Cardiac fibroblast (primary cell): ENCODE results near the gene GRAPL.
A peak's percentile ranks its signal among the peaks of the same experiment; 100 is the strongest.
"Not testable (repeated sequence)": the region's sequence is repeated elsewhere in the genome, so short reads cannot be mapped to it uniquely, and the experiment has no call there.

Experiments used
- DNase-seq, 2 donors: peaks; one replicate each; pipeline versions ENCODE4 v3.0.0 to v3.0.0-alpha.2; 2010; ENCODE audit warnings: low read depth in 2 of 2
- H3K4me3 ChIP-seq, 2 donors: replicated peaks in 1 of 2; 1 replicate in 1 of 2; 2 replicates in 1 of 2; pipeline ENCODE4 v1.5.1; 2011; ENCODE audit warnings: low read depth in 2 of 2, low read length in 2 of 2, mild to moderate bottlenecking in 2 of 2, moderate library complexity in 1 of 2

Gene GRAPL

GRCh38 chr17:19162384-19163216 lies 35.2 kb downstream of the GRAPL start:
- not testable (repeated sequence) for H3K4me3 ChIP-seq

GRCh38 chr17:19174422-19174821 lies 47.0 kb downstream of the GRAPL start:
- not testable (repeated sequence) for DNase-seq, H3K4me3 ChIP-seq

More at GRCh38 chr17:19162384-19163216, 35.2 kb downstream of the GRAPL start:
- DNase-seq: not testable (repeated sequence)

GRCh38 chr17:19175410-19175809 lies 48.0 kb downstream of the GRAPL start:
- H3K4me3 ChIP-seq, DNase-seq: not testable (repeated sequence)

GRCh38 chr17:19181040-19181875 lies 53.9 kb downstream of the GRAPL start:
- not testable (repeated sequence) for DNase-seq, H3K4me3 ChIP-seq

- not testable (repeated sequence) for H3K4me3 ChIP-seq, DNase-seq
These were observed 60.8 kb downstream of the GRAPL start for GRCh38 chr17:19187883-19188869.

- DNase-seq, H3K4me3 ChIP-seq: not testable (repeated sequence)
These were observed 61.7 kb downstream of the GRAPL start for GRCh38 chr17:19188870-19189708.

GRCh38 chr17:19189781-19190405 lies 62.5 kb downstream of the GRAPL start:
- DNase-seq, H3K4me3 ChIP-seq: not testable (repeated sequence)

- H3K4me3 ChIP-seq: peak overlapping the region in 1 of 2 donors; percentile 38
- not testable (repeated sequence) for DNase-seq
These were observed 69.2 kb downstream of the GRAPL start for GRCh38 chr17:19196382-19197204.

- not testable (repeated sequence) for H3K4me3 ChIP-seq, DNase-seq
These were observed 75.1 kb downstream of the GRAPL start for GRCh38 chr17:19202448-19202847.

GRCh38 chr17:19203429-19203828 lies 76.0 kb downstream of the GRAPL start:
- not testable (repeated sequence) for DNase-seq, H3K4me3 ChIP-seq
